GM18909 (cell line): ENCODE measurements around the gene ADTRP.
"Not testable (repeated sequence)": the region's sequence is repeated elsewhere in the genome, so short reads cannot be mapped to it uniquely, and the experiment has no call there.

Experiments
- ATAC-seq: cut with Tn5 transposase; IDR thresholded peaks from one replicate; pipeline ENCODE4 v1.9.1; 2021; ENCODE audit warnings: mild to moderate bottlenecking; ENCODE audit not compliant: unreplicated experiment, poor library complexity

Gene ADTRP

DNA sequence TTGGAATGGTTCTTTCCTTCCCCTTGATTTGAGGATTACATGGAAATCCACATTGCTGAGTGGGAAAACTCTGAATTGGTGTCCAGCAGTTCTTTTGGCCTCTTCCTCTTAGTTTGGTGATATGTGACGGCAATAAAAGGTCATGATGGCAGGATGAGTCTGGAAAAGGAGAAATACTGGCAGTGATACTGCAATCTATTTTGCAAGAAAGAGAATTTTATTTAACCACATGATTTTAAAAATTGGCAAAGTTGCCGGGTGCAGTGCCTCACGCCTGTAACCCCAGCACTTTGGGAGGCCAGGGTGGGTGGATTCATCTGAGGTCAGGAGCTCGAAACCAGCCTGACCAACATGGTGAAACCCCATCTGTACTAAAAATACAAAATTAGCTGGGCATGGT lies 73.1 kb downstream of the ADTRP start:
- ATAC-seq = no peak

DNA sequence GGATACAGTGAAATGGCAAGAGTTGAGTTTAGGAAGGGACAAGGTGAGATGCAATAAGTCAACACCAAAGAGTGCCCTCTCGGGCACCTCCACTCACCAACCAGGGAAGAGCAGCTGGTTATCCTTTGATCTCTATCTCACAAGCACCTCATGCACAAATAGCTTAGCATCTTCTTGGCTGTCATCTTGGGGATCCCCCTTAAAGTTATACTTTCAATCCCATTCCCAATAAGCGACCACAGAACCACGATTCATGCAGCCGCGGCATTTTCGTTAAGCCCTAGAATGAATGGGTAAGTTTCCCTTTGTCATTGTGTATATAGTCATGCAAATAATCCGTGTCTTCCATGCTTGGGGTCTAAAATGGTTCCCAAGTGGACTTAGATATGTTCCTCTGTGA lies 73.5 kb downstream of the ADTRP start:
- ATAC-seq = no peak

DNA sequence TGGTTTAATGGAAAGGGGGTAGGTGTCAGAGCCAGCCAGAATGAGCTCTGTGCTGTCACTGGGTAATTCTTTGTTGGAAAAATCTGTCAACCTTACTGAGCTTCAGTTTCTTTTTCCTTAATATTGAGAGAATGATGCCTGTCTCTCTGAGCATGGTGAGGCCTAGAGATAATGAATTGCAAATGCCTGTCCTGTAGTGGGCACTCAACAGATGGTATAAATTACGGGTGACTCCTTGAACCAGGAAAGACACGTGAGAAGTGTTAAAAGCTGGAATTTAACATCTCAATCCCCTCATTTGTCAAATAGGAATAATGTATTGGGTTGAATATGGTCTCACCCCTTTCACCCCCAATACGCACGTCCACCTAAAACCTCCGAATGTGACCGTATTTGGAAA lies 74.9 kb downstream of the ADTRP start:
- ATAC-seq = no peak

DNA sequence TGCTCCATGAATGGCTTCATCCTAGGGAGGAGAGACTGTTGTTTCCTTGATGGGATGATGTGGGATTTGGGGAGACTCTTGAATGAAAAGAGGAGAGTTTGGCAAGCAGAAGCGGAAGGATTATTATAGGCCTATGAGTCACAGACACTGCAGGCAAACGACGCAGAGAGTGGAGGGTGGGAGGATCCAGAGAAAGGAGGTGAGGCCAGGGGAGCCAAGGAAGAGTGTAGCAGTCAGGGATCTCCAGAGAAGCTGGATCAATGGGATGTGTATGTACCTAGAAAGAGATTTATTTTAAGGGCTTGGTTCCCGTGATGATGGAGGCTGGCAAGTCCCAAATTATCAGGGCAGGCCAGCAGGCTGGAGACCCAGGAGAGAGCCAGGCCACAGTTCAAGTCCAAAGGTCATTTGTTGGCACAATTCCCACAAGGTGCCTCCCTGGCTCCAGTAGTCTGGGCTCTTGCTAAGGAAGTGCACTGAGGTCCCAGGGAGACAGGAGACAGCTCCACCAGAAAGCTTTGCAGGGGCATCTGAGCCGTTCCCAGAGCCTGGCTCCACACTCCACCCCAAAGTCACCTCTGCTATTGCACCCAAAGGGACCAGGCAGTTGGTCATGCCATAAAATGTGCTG lies 76.0 kb downstream of the ADTRP start:
- ATAC-seq = no peak

DNA sequence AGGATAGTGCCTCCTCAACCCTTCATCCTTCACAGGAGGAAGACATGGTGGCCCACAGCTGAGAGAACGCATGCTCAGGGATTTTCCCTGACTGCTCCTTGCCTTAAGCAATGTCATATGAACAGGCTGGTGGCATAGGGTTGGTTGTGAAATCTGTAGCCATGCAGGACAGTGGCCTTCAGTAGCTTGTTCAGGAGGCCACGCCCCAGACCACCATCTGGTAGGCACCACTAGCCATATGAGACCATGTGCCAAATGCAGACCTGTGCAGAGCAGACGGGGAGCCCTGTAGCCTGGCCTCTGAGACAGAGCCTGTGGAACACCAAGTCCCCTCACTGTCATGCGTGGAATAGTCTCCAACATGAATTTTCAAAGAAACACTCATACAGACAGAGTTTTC lies 76.5 kb downstream of the ADTRP start:
- no peak for ATAC-seq

DNA sequence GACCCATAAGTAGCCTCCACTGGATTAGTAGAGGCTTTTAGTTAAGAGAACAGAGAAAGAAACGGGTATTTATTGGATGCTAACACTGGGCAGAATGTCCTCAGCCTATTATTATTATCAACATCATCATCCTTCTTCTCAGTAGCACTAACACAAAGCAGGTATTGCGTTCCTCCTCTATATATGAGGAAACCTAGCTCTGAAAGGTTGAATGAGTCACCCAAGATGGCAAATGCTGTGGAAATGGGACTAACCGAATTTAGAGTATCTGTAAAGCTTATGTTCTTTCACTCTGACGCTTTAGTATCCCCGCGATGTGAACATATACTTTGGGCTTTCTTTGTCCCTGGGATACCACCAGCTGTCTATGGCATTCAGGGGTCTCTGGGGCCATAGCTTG lies 77.0 kb downstream of the ADTRP start:
- no peak for ATAC-seq

DNA sequence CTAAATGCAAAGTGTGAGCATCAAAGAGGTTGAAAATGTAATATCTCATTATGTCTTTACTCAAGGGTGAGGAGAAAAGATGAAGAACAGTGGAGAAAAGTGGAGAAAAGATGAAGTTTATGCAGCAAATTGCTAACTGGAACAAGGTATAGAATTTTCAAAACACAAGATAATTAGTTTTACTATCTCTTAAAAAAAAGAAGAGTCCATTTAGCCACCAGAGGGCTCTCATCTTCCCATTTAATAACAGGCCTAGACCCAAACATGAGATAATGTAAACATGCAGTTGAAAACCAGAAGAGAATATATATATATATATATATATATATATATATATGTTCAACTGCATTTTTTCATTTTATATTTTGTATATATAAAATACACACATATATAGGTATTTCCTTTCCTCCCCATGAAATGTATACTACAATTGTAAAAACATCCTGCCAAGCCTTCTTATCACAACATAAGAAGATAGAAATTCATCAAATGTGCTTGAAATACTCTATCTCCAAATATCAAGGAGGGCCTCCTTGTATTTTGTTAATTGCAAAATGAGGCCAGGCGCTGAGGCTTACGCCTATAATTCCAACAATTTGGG lies 78.4 kb downstream of the ADTRP start:
- ATAC-seq = no peak

DNA sequence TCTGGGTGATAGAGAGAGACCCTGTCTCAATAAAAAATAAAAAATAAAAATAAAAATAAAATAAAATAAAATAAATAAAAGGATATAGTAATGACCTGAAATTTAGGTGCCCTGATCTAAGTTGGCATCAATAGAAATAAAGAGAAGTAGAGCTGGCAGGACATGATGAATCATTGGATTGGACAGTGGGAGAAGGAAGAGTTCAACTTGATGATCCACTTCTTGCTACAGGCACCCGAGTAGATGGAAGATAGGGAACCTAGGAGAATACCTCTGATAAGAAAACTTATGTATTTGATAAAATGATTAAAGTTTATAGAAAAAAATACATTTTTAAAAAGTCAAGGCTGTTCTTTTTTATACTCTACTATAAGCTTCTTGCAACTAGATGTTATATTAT lies 79.0 kb downstream of the ADTRP start:
- ATAC-seq = no peak

DNA sequence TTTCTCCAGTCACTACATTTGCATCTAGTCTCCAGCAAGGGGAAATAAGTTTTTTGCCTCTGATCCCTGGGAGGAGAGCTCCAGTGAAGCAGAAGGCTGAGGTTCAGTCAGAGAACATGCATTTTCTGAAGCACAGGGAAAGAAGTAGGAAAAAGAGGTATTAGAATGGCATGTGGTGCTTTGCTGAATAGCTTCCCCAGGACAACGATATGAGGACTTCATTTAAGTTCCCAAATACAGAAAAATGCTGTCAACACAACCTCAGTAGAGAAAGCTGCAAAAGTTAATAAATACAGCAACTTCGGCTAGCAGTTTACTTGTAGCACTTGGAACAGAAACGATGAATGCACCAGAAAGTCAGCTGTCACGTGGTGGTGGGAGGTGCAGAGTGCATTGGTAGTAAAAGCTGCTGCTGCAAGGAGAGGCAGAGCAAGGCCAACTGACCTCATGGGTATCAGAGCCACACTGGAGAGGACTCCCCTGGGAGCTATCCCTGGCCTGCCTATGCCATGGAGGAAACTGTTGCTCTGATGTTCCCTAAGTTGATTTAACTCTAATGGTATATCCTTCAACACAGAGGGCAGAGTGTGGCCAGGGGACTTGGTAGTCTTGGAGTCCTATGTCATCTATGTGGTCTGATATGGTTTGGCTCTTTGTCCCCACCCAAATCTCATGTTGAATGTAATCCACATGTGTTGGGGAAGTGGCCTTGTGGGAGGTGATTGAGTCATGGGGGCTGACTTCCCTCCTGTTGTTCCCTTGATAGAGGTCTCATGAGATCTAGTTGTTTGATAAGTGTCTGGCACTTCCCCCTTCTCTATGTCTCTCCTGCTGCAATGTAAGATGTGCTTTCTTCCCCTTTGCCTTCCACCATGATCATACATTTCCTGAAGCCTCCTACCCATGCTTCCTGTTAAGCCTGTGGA lies 85.9 kb downstream of the ADTRP start:
- no peak for ATAC-seq

DNA sequence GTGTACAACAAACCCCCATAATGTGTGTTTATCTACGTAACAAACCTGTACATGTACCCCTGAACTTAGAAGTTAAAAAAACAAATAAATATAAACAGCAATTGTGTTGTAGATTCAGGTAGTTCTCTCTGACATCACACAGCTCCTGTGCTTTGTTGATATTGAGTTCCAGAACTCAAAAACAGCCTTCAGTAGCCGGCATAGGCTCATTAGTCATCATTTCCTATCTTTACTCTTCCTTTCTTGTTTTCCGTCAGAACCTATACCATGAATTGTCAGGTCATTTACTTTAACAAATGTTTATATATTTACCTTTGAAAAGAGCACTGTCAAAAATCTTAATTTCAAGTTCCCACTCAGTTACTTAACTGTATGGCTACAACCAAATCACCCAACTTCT lies 88.8 kb downstream of the ADTRP start:
- no peak for ATAC-seq

DNA sequence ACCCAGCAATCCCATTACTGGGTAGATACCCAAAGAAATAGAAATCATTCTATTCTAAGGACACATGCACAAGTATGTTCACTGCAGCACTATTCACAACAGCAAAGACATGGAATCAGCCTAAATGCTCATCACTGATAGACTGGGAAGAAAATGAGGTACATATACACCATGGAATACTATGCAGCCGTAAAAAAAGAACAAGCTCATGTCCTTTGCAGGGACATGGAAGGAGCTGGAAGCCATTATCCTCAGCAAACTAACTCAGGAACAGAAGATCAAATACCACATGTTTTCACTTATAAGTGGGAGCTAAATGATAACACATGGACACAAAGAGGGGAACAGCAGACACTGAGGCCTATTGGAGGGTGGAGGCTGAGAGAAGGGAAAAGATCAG lies 89.2 kb downstream of the ADTRP start:
- not testable (repeated sequence) for ATAC-seq

DNA sequence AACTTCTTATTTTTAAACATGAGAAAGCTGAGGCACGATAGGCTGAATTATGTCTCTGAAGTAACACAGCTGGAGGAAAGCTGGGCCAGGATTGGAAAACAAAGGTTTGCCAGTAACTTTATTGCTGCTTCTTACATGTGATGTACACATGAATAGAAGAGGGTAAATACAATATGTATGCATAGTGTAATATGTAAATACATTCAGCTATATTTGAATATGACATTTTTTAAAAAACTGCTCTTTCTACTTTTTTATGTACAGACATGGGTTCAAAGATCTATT lies 90.2 kb downstream of the ADTRP start:
- ATAC-seq = no peak

DNA sequence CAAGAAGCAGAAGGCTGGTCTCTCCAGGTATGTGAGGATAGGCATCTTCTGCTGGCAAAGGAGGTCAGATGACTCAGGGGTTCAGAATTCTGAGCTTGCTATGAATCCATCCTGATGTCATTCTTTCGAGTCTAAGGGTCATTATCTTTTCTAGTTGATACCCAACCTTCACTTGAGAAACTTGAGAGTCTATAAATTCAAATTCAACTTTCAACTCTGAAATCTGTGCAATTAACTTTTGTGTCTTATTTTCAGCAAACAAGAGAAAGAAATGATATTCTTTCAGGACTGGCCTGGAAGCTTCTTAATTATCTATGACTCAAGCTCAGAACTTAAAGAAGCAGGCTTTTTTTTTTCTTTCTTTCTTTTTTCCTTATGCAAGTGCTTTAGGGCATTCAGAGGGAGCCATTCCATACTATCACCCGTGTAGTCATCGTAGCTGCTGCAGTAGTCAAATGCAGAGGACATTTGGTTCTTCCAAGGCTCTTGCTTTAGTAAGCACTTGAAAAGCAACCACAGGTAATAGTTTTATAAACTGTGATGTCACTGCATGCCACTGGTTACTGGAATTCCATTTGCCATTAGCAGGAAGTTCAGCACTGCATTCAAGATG lies 93.0 kb downstream of the ADTRP start:
- ATAC-seq = no peak

DNA sequence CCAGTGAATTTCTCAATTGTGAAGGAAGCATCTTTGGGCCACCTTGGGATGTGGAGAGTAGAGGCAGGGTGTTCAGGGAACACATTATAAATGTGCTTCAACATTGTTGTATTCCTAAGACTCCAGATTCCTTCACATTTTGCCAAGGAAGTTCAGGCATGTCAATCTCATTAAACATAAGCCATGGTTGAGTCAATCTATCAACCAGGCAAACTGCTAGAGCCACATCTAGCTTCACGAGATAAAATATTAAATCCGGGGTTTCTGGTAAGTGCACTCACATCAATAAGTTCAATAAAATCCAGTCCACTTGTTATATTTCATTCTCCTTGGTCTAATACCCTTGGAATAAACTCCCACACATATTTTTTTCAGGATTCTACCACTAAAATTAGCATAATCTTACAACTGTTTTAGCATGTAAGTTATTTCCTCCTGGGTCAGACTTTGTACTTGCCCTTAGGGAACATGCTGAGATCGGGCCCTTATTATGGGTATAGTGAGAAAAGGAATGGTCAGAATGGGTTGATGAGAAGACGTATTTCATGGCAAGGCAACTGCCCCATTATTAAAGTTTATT lies 93.6 kb downstream of the ADTRP start:
- ATAC-seq = no peak

DNA sequence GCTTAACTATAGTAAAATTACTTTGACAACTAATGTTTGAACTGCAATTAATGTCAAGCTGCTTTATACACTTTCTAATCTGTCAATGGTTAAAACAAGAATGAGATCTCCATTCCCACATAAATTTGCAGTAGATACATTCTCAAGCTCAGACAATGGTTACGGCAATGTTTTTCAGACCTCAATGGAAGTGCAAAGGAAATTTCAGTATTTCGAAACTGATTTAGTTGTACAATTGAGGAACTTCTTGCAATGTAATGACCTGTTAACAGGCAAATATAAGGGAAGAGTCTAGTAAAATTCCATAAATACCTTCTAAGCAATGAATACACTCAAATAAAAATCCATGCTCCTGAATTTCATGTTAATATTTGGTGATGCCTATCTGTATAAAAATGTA lies 94.7 kb downstream of the ADTRP start:
- ATAC-seq = no peak

DNA sequence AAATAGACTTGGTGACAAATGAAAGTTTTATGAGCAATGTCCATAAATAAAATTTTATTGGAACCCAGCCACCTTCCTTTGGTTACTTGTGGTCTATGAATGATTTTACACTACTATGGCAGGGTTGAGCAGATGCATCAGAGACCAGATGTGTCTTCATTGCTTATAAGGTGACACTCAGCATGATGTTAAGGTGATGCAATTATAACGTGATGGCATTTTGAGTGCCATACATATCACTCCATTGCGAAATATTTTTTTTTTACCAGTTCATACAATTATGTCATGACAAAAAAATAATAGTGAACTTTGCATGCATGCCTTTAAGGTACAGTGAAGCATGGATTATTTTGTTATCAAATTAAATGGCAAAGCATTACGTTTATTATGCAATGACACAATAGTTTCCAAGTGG lies 96.0 kb downstream of the ADTRP start:
- no peak for ATAC-seq

DNA sequence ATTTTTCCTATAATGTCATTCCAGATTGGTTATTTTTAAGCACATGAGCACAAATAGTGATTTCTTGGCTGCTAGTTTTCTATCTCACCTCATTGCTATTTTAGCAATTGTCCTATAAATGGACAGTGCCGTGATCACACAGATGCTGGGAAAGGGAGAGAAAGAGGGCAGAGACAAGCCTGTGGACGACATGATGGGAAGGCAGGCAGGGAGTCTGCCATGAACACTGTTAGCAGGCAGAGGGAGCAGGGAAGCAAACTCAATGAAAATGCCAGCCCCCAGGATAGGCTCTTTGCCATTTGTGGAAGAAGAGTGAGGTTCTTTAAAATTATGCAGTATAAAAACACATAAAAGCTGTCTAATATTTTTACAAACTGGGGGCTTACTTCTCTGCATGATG lies 96.8 kb downstream of the ADTRP start:
- no peak for ATAC-seq

DNA sequence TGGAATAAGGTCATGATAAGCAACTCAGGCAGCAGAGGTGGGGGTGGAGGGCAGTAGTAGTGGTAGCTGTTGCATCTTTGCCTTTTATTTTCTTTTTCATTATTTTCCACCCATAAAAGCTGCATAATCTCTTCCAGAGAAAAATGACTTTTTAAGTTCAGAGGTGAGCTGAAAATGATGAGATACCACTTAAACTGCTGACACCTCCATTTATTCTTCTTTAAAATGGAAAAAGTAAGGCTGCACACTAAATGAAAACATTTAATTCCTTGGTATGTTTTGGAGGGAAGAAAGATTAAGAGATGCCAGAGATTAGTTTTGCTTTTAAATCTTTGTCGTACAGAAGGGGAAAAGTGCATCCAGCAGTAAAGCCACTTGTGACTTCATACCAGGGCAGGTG lies 97.2 kb downstream of the ADTRP start:
- no peak for ATAC-seq

DNA sequence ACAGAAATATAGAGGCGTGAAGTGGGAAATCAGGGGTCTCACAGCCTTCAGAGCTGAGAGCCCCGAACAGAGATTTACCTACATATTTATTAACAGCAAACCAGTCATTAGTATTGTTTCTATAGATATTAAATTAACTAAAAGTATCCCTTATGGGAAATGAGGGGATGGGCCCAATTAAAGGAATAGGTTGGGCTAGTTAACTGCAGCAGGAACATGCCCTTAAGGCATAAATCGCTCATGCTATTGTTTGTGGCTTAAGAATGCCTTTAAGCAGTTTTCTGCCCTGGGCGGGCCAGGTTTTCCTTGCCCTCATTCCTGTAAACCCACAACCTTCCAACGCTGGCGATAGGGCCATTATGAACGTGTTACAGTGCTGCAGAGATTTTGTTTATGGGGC lies 98.1 kb downstream of the ADTRP start:
- ATAC-seq = not testable (repeated sequence)

DNA sequence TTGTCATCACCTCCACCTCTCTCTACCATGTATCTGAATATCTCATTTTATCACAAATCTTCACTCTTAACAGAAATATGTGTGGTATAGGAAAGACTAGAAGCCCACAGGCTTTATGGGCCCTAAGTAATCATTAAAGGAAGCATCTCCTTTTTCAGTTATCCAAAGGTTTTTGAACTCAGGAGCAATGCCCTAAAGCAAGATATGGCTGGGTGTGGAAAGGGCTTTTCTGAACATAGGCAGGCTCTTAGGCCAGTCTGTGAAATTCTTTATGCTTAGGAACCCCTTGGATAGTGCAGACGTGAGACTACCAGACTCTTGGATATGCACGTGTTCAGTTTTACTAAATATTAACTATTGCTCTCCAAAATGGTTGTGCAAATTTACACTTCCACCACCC lies 99.5 kb downstream of the ADTRP start:
- ATAC-seq = no peak

DNA sequence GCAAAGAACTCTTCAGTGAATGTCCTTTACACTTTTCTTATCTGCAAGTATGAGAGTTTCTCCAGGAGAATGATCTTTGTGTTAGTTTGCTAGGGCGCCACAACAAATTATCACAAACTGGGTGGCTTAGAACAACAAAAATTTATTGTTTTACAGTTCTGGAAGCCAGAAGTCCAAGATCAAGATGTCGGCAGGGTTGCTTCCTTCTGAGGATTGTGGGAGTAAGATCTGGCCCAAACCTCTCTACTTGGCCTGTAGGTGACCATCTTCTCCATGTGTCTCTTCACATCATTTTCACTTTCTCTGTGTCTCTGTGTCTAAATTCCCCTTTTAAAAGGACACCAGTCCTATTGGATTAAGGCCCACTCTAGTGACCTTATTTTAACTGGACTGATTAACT lies 103.0 kb downstream of the ADTRP start:
- no peak for ATAC-seq
